GM19438 (cell line): Measurements from ENCODE around the gene CCSER1.
"Not testable (repeated sequence)": the region's sequence is repeated elsewhere in the genome, so short reads cannot be mapped to it uniquely, and the experiment has no call there.

Experiments used
- ATAC-seq: cut with Tn5 transposase; IDR thresholded peaks from one replicate; pipeline ENCODE4 v1.9.1; 2021; ENCODE audit warnings: low read depth; ENCODE audit not compliant: unreplicated experiment

Gene CCSER1

DNA sequence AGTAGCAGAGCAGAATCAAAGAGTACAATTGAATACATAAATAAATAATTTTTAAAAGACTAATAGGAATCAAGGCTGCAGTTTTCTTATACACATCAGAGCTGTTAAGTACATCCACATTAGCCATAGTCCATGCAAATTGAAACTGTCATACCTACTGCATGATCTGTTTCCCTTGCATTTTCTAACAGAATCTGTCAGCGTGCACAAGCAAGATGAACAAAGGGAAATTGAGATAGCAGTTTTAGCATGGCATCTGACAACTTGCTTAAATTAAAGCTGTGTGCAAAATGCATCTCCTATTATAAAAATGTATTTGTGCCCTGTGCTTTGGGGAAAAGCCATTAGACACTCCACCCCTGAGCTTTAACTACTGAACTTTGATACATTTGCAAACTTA, 1473.1 kb downstream of the CCSER1 start:
- ATAC-seq: no peak

DNA sequence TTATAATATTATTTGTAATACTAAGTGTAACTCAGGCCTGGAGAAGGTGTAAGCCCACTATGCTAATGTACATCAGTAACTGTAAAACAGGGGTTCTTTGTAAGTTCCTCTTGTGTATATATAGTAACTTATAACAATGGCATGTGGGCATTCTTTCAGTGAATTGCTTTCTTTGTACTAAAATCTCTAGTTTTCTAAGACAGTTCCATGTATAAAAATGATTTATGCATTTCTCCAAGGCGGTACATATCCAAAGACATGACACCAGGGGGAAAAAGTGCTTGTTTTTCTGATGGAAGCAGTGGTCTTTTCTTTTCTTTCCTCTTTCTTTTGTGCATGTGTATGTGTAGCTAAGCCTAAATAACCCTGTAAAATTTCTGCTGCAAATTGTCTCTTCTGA, 1474.2 kb downstream of the CCSER1 start:
- ATAC-seq: no peak

DNA sequence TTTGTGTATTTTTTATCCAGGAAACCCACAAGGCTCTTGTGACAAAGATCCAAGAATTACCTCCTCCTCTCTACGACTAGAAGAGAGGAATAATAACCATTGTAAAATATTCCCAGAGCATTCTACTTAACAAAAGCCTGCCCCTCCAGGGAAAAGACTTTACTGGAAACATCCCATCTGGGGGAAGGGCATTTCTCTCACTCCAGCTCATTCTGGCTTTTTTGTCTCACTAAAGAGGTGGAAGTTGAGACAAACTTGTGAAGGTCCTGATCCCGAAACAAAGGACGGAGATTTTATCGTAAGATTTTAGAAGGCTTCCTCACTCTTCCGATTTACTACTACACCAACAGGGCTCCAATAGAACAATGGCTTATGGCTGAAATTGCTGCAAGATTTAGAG, 1484.6 kb downstream of the CCSER1 start:
- no peak for ATAC-seq

DNA sequence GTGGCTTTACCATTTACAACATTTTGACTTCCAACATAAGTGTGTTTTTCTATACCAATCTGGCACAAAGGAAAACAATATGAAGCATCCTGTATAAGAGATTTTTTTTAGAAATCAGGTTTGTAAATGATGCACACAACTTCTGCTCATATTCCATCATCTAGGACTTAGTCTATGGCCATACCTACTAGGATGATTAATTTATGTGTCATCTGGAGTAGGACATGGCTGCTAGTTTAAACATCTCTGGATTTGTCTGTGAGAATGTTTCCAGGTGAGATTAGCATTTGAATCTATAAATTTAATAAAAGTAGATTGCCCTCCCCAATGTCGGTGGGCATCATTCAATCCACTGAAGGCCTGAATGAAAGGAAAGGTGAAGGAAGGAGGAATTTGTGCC, 1493.8 kb downstream of the CCSER1 start:
- no peak for ATAC-seq

DNA sequence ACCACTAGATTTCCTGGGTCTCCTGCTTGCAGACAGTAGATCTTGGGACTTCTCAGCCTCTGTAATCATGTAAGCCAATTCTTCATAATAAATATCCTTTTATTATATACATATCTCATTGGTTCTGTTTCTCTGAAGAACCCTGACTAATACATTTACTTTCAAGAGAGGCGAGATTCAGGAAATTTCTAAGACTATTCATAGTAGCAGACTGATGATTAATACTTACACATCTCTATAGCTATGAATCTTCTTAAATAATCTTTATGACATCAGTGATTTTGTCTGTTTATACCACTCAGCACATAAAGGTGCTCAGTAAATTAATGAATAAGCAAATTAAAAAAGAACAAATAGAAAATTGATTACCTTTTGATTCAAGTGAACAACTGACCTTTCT, 1494.3 kb downstream of the CCSER1 start:
- ATAC-seq: no peak

DNA sequence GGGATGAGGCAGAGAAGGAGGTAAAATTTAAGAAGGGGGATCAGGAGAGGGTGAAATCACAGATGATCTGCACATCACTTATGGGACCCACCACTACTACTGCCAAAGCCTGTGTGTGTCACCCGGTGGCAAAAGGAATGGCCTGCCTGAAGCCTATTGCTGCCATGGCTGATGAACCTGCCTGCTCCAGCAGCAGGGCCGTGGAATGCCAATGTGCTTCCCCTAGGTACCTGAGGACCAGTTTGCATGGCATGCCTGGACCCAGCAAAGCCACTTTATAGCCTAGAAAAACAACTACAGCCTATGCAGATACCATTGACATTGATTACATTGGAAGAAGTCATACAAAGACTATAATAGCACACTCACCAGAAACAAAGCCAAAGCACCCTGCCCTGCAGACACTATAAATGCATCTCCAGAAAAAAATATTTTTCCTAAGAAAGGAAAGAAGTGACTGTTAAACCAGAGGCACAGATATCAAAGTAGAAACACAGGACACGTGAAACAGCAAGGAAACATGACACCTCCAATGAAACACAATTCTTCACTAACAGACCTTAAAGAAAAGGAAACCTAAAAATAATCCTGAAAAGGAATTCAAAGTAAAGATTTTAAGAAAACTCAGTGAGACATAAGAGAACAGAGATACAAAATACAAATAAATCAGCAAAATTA, 1495.9 kb downstream of the CCSER1 start:
- no peak for ATAC-seq

DNA sequence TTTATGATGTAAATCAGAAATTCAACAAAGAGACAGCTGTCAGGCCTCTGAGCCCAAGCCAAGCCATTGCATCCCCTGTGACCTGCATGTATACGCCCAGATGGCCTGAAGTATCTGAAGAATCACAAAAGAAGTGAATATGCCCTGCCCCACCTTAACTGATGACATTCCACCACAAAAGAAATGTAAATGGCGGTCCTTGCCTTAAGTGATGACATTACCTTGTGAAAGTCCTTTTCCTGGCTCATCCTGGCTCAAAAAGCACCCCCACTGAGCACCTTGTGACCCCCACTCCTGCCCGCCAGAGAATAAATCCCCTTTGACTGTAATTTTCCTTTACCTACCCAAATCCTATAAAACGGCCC, 1496.4 kb downstream of the CCSER1 start:
- ATAC-seq: not testable (repeated sequence)

DNA sequence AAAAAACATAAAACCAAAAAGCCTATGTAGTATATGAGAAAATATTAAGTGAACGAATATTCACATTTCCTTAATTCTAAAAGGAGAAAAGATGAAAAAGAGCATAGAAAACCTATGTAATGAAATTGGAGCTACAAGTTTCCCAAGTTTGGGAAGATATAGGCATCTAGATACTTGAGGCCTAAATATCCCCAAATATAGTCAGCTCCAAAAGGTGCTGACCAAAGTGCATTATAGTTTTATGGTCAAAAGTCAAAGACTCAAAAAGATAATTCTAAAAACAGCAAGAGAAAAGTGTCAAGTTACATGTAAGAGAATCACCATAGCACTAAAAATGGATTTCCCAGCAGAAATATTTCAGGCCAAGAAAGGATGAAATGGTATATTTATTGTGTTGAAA, 1502.9 kb downstream of the CCSER1 start:
- ATAC-seq: no peak

DNA sequence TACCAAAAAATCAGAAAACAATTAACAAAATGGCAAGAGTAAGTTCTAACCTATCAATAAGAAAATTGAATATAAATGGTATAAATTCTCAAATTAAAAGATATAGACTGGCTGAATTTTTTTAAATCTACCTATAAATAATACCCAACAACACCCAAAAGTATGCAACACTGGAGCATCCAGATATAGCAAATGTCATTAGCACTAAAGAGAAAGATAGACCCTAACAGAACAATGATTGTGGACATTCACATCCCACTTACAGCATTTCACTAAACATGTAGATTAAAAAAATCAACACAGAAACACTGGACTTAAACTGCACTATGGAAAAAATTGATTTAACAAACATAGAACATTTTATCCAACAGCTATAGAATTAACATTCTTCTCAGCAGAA, 1503.6 kb downstream of the CCSER1 start:
- ATAC-seq: no peak

DNA sequence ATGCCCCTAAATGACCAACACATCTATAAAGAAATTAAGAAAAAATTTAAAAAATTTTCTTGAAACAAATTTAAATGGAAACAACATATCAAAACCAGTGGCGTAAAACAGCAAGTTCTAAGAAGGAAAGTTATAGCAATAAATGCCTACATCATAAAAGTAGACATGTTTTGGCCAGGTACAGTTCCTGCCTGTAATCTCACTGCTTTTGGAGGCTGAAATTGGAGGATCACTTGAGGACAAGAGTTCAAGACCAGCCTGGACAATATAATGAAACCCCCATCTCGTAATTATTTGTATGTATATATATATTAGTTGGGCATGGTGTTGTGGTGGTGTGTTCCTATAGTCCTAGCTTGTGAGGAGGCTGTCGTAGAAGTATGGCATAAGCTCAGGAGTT, 1504.1 kb downstream of the CCSER1 start:
- no peak for ATAC-seq

DNA sequence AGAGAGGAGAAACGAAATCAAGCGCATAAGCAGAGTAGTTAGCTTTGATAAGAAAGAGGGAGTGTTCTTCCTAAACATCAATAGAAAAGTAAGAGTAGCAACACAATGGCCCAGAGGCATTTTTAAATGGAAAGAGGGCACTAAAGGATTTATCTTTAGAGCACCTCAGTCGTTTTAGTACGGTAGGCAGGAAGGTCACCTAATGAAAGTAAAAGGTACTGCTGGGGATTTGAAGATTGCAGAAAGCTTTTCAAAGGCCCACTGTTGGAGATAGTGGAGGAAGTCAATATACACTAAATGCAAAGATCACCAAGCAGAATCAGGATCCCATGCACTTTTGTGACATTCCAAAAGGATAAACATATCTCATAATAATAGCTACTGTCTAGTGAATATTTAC, 1508.9 kb downstream of the CCSER1 start:
- no peak for ATAC-seq
